CD4-positive, alpha-beta T cell treated with Interleukin-15 for 1 hour (primary cell): ENCODE measurements around the gene BNIP1.

Experiments
- DNase-seq: peaks from one replicate; pipeline ENCODE4 v3.0.0-alpha.2; 2020

Gene BNIP1

DNA sequence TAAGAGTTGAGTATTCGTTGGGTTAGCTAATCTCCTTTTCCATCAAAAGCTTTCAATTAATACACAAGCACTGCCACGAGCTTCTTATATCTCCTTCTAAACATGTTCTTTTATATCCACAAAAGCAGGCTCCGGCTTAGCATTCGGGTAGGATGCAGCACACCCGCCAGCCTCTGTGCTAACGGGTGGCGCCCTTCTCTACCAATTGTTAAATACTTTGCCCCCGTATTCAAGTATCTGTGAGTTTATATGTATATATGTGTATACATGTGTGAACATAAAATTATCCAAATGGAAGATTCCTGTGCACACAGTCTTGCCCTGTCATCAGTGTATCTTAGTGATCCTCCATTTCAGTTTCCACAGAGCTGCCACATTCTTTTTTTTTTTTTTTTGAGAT is 27.8 kb downstream of the BNIP1 start:
- DNase-seq: no peak

DNA sequence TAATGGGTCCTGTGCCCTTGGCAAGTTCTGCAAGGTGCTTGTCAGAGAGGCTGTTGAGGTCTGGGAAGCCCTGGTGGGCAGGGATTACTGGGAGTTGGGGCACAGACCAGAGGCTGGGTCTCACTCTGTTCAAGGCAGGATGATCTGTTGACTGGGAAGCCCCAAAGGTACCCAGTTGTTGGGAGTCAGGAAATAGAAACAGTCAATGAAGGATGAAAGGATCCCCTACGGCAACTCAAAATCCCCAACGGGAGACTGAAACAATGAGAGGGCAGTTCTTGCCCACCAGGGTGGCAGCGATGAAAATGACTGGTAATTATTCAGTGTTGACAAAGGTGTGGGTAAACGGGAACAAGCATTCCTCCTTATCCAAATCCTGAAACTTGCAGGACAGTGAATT is 31.2 kb downstream of the BNIP1 start:
- DNase-seq: no peak

DNA sequence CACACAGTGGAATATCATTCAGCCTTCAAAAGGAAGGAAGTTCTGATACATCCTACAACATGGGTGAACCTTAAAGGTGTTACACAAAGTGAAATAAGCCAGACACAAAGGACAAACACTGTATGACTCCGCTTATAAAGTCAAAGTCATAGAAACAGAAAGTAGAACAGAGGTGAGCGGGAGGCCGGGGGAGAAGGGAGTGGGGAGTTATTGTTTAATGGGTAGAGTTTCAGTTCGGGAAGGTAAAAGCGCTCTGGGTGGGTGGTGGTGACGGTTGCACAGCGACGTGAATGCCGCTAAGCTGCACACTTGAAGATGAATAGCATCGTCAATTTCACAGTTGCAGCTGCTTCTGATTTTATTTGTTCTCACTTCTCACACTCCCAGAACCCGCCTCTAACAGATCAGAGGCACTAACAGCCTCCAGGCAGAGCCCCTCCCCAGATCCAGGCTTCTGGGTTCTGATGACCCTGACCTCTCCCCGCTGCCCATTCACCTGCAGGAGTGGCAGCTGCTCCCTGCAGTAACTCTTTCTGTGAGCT is 34.1 kb downstream of the BNIP1 start:
- DNase-seq: no peak

DNA sequence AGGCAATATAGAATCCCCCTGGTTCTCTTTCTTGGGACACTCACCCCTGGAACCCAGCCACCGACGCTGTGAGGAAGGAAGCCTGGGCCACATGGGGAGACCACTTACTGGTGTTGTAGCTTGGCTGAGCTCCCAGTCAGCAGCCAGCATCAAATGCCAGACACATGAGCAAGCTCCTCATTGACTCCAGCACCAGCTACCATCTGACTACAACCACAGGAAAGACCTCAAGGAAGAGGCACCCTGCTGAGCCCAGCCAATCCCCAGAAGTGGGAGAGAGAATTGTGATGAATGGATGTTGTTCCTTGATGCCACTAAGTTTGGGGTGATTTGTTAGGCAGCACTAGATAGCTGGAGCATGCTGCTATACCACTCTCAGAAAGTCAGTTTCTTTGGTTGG is 36.0 kb downstream of the BNIP1 start:
- no peak for DNase-seq

DNA sequence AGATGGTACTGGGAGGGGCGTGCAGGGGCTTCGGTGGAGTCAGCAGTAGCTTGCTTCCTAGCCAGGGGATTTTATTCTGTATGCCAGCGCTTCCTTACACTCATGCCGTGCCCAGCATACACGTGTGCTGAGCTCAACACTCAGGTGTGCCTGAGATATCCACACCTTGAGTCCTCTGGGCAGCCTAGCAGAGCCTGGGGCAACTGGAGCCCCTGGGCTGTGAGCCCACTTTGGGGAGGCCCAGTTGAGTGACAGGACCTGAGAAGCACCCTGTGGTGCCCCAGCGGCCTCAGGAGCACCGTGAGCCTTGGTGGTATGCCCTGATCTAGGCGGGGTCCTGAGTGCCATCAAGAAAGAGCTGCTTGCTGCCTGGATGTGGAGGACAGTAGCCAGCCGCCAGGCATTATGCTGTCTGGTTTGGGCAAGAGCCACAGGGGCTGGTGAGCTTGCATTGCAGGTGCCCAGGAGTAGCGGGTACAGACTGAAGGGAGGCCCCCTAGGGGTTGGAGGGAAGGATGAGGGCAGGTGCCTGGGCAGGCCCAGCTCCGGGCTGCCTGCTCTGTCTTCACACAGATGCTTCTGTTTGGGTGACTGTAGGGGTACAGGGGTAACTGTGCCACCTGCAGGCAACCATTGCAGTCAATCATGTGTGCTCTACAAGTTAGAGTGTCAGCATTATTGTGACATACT is 42.9 kb downstream of the BNIP1 start:
- DNase-seq: no peak

DNA sequence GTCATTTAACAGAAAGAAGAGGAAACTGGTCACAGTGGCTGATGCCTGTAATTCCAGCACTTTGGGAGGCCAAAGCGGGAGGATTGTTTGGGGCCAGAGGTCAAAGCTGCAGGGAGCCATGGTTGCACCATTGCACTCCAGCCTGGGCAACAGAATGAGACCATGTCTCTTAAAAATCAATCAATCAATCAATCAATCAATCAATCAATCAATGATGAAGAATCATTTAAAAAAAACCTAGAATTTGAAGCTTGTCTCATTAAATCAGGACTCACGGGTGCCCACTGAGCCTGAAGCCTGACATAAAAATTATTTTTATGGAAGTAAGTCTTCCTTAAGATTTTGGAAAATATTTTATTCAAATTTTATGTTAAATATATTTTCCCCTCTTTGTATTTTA is 43.9 kb downstream of the BNIP1 start:
- no peak for DNase-seq

DNA sequence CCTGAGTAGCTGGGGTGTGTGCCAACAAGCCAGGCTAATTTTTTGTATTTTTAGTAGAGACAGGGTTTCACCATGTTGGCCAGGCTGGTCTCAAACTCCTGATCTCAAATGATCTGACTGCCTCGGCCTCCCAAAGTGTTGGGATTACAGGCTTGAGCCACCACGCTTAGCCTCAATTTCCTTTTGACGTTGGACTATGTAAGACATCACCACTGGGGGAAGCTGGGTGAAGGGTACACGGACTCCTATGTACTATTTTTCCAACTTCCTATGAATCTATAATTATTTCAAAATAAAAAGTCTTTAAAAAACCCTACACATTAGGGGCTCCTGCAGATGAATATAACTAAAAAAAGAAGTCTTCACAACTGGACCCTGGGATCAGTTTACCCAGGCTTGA is 46.7 kb downstream of the BNIP1 start:
- no peak for DNase-seq

DNA sequence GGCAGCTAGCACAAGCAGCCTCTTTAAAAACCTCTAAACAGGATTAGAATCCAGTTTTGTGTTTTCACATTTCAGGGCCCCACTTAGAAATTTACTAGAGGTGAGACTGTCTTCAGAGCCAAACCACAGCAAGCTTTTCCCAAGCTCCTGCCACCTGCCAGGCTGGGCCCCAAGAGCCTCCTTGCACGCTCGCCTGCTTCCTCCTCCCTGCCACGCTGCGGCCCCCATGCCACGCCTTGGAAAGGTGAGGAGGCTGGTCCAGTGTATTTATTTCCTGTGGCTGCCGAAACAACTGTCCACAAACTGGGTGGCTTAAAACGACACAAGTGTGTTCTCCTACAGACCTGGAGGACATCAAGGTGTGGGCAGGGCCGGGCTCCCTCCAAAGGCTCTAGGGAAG is 47.2 kb downstream of the BNIP1 start:
- no peak for DNase-seq

DNA sequence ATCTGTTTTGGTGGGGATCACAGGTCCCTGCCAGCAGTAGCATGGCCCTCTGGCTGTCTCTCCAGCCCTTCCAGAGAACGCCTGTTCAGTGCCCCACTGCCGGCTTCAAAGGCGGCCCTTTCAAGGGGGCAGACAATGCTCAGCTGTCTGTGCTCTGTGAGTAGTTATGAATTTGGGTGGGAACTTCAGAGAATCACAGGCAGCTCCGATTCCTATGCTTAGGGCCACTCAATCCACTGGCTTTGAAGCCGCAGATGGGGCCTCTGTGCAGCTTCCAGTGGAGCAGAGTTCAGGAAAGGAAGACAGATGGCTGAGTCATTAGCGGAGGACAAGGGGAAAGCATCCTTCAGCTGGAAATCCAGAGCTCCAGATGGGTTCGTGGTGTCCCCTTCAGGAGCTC is 48.2 kb downstream of the BNIP1 start:
- DNase-seq: no peak

DNA sequence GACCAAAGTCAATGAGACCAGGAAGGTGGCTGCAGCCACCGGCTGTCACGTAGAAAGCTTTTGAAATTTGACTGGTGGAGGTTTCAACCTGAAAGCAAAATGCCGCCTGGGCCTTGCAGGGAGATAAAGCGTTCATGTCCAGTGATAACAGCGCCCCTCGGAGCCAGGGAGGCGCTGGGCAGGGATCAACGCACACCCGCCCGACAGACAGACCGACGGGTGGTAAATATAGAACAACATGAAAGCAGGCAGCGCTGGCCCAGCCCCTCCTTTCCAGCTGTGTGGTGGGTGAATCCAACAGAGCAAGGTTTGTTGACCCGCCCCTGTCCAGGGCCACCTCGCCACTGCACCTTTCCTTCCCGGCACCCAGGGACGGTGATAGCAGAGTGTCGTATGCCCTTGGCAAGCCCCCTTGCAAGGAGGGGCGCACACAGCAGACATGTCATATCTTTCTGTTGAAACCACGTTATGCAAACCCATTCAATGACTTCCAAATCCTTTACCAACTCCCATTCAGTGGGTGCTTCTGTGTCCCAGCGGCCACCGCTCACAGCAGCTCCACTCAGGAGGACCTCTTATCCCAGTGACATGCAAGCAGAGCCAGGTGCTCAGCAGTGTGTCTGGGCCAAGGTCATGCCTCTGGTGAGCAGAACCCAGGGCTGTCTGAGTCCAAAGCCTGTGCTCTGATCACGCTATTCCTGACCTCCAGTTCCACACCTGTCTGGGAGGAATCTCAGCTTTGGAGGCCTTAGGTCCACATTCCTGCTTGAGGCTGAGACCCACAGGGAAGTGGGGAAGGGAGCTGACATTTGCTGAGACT is 52.0 kb downstream of the BNIP1 start:
- no peak for DNase-seq

DNA sequence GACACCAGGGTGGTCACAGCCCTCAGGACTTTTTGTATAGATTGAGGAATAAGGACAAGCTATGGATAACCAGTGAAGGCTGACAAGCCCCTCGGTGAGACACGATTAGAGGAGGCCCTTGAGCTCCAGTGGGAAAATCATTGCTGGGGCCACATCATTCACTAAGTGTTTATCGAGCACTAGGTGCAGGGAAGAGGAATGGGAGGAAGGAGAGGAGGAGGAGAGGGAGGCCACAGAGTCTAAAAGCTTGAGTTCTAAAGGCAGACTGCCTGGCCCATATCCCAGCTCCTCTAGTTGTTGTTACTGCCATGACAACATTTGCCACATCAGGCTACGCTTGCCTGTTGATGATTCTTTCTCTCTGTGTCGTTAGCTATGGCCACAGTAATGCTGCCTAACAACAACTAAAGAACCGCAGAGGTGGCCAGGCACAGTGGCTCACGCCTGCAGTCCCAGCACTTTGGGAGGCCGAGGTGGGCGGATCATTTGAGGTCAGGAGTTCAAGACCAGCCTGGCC is 53.1 kb downstream of the BNIP1 start:
- no peak for DNase-seq

DNA sequence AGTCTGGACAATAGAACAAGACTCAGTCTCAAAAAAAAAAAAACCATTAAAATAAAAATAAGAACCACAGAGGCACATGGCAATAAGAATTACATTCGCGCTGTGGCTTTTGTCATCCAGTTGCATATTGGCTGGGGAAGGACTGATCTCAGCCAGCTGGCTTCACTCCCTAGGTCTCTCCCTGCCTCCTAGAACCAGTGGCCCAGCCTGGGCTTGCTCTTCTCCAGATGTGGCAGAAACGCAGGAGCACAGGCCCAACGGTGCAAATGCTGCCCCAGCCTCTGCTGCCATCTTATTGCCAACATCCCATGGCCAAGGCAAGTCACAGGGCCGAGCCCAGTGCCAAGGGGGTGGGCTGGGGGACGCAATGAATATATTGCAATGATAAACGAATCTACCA is 53.7 kb downstream of the BNIP1 start:
- no peak for DNase-seq

DNA sequence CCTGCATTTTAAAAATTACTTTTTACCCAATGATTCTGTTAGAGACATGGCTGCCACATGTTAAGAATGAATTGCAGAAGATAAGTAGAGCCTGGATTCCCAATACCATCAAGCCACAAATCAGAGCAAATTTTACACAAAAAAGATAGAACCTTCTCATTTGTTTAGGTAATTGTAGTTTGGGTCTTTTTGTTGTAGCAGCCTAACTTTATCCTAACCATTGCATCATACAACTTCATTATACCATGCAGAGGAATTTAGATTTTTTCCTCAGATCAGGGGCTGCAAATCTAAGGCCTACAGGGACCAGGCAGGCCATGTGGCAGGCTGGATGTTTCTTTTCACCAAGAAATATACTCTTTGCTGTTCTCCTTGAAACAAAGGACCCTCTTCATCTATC is 56.0 kb downstream of the BNIP1 start:
- DNase-seq: no peak

DNA sequence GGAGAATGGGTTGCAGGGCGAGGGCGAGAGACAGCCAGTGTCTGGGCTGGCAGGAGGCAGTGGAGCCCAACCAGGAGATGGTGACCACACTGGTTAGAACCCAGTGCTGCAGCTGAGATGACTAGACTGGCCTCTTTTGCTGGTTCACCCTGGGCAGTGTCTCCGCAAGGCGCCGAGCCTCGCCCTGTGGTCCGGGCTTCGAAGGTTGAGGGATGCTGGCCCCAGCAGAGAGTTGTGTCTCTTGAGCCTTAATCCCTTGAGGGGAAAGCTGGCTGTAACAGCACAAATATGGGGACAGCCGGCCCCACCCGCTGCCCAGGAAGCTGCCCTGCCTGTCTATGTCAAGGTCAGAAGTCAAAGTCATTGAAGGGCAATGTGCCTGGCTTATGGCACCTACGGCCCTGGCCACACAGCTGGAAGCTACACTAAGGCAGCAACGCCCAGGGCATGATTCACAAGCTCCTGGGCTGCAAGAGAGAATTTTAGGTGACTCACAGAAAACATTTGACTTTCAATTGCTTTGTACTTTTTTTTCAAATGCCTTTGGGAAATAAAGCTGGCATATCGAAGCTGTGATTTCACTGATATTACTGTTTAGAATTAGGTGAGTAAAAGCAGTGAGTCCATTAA is 57.4 kb downstream of the BNIP1 start:
- DNase-seq: no peak

DNA sequence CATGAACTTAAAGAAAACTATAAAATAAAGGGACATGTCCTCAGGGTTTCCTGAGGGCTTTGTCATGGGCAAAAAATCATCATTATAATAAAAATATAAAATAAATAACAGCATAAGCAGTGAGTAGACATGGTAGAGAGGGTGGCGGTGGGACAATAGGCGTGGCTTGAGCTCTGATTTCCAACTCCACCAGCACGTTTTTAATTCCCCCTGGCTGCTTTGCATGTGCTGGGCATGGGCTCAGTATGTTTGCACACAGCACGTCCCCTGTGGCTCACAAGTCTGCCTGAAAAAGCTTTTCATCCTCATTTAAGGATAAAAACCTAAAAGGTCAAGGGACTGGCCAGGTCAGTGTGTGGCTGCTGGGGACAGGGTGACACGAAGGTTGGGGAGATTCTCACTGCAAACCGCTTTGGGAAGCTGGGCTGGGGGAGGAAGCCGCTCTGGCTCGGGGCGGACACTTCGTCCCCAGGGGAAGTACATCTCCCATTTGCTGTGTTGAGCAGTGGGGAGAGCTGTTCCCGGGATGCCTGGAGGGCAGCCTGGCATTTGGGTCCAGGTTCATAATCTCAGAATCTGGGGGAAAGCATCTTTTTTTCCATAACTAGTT is 58.0 kb downstream of the BNIP1 start:
- DNase-seq: no peak

DNA sequence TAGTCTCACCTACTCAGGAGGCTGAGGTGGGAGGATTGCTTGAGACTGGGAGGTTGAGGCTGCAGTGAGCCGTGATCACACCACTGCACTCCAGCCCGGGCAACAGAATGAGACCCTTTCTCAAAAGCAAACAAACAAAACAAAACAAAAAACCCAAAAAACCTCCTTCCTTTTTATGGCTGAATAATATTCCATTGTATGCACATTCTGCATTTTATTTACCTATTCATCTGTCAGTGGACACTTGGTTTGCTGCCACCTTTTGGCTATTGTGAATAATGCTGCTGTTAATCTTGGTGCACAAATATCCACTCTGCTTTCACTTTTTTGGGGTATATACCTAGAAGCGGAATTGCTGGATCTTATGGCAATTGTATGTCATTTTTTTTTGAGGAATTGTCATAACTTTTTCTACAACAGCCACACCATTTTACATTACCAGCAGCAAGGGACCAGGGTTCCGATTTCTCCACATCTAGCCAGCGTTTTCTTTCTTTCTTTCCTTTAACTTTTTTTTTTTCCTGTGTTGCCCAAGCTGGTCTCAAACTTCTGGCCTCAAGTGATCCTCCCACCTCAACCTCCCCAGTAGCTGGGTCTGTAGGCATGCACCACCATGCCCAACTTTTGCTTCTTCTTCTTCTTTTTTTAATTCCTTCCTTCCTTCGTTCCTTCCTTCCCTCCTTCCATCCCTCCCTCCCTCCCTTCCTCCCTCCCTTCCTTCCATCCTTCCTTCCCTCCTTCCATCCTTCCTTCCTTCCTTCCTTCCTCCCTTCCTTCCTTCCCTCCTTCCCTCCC is 60.1 kb downstream of the BNIP1 start:
- DNase-seq: no peak

DNA sequence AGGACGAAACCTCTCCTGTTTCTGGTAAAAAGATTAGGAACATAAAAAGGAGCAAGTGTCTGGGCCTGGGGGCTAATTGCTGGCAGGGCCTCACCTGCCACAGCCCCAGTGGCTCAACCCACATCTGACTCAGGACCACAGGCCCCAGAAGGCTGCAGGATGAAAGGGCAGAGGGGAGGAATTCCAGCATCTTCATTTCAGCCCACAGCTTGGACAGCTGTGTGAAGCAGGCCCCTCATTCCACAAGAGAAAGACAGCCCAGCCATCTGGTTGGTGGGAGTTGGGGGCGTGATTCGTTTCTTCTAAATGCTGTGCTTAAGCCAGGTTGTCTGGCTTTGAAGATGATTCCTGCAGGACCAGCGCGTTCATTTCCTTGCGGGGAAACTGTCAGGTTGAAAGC is 61.6 kb downstream of the BNIP1 start:
- DNase-seq: no peak

DNA sequence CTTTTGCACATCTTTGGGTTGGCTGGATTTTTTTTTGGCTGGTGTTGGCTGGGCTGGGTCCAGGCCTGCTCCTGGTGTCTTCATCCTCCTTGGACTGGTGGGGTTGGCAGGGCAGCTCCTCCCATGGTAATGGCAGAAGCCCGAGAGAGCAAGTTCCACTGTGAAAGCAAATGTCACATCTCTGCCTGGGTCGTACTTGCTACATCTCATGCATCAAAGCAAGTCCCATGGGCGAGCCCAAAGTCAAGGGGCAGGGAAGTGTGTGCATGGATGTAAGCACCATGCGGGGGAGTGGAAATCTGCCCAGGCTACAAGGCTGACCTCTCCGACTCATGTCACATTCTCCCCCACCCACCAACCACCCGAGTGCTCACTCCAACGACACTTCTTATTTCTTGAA is 64.0 kb downstream of the BNIP1 start:
- DNase-seq: no peak

DNA sequence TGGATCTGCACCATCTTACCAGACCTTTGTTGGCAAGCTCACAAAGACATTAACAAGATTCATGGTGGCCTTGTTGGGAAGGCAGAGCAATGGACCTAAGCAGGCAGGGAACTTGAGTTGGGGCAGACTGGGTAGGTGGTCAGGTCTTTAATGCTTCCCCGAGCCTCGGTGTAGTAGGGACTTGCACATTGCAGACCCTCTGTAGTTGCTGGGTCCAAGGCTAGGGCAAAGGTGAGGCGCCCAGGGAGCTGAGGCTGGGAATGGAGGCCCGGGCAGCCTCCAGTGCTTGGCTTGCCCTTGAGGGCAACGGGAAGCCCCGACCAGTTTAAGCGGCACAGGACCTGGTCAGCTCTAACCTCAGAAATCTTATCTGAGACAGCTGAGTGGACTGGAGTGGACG is 66.5 kb downstream of the BNIP1 start:
- DNase-seq: no peak

DNA sequence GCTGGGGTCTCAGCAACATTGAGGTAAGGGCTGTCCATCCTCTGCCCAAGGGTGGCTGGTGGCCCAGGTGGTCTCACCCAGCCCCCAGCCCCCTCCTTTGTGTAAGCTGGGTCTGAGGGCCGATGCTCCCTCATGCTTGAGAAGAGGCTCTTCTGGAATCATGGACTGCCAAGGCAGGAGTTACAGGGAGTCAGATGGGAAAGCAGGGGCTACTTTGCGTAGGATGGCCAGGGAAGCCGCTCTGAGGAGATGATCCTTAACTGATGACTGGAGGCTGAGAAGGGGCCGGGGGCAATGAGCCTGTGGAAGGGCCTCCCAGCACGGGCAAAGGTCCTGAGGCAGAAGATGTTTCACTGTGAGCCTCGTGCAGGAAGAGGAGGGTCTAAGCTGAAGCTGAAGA is 67.0 kb downstream of the BNIP1 start:
- DNase-seq: no peak

DNA sequence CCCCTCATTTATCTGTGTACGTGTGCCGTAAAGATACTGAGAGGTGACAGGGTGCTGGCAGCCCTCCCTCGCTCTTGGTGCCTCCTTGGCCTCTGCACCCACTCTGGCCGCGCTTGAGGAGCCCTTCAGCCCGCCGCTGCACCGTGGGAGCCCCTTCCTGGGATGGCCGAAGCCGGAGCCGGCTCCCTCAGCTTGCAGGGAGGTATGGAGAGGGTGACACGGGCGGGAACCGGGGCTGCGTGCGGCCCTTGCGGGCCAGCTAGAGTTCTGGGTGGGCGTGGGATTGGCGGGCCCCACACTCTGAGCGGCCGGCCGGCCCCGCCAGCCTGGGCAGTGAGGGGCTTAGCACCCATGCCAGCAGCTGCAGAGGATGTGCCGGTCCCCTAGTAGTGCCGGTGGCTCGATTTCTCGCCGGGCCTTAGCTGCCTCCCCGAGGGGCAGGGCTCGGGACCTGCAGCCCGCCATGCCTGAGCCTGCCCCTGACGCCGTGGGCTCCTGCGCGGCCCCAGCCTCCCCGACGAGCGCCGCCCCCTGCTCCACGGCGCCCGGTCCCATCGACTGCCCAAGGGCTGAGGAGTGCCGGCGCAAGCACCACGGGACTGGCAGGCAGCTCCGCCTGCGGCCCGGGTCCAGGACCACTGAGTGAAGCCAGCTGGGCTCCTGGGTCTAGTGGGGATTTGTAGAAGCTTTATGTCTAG is 69.1 kb downstream of the BNIP1 start:
- DNase-seq: no peak
